Endothelial cell of umbilical vein (primary cell): ENCODE results near the gene NT5DC4.

Experiments
- EZH2 ChIP-seq: IDR thresholded peaks from 2 replicates; pipeline ENCODE4 v1.6.1; 2012; ENCODE audit warnings: borderline replicate concordance, low read depth, mild to moderate bottlenecking, moderate library complexity, low read length, inconsistent platforms; ENCODE audit not compliant: severe bottlenecking
- JUN ChIP-seq: IDR thresholded peaks from 2 replicates; pipeline ENCODE4 v1.6.1; 2011; ENCODE audit warnings: borderline replicate concordance, low read depth; ENCODE audit not compliant: insufficient read length, insufficient read depth
- MYC ChIP-seq: IDR thresholded peaks from one replicate; pipeline ENCODE4 v1.6.1; 2011; ENCODE audit warnings: mild to moderate bottlenecking, low read depth, low read length
- POLR2A ChIP-seq: IDR thresholded peaks from 2 replicates; pipeline ENCODE4 v1.6.1; 2012; ENCODE audit warnings: low read depth, mild to moderate bottlenecking, control low read depth, low read length
- POLR2AphosphoS5 ChIP-seq: IDR thresholded peaks from 2 replicates; pipeline ENCODE4 v1.6.1; 2012; ENCODE audit warnings: low read depth, mild to moderate bottlenecking, control low read depth, low read length, moderate library complexity; ENCODE audit not compliant: insufficient read depth
- TF ChIP-seq, protein P1 (sequence below), 2 donors: IDR thresholded peaks; 1 replicate in 1 of 2; 2 replicates in 1 of 2; pipeline ENCODE4 v1.5.1; 2011; ENCODE audit warnings: low read length in 2 of 2, mild to moderate bottlenecking in 2 of 2, moderate library complexity in 2 of 2, control low read depth in 1 of 2, inconsistent platforms in 1 of 2, low read depth in 1 of 2; ENCODE audit not compliant: insufficient read depth in 1 of 2; ENCODE audit errors: extremely low read depth in 1 of 2
- TF ChIP-seq, protein P2 (sequence below): IDR thresholded peaks from 2 replicates; pipeline ENCODE4 v1.6.1; 2011; ENCODE audit not compliant: insufficient read depth, insufficient read length

DNA sequence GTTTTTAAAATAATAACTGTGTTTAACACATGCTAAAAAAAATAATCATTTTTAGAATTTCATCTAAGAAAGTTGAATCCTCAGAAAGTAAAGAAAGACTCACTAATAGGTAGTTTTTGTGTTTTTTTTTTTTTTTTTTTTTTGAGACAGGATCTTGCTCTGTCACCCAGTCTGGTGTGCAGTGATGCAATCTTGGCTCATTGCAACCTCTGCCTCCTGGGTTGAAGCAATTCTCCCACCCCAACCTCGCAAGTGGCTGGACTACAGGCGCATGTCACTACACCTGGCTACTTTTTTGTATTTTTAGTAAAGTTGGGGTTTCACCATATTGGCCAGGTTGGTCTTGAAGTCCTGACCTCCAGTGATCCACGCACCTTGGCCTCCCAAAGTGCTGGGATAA is 36.4 kb downstream of the NT5DC4 start:
- TF ChIP-seq, protein P1, sequence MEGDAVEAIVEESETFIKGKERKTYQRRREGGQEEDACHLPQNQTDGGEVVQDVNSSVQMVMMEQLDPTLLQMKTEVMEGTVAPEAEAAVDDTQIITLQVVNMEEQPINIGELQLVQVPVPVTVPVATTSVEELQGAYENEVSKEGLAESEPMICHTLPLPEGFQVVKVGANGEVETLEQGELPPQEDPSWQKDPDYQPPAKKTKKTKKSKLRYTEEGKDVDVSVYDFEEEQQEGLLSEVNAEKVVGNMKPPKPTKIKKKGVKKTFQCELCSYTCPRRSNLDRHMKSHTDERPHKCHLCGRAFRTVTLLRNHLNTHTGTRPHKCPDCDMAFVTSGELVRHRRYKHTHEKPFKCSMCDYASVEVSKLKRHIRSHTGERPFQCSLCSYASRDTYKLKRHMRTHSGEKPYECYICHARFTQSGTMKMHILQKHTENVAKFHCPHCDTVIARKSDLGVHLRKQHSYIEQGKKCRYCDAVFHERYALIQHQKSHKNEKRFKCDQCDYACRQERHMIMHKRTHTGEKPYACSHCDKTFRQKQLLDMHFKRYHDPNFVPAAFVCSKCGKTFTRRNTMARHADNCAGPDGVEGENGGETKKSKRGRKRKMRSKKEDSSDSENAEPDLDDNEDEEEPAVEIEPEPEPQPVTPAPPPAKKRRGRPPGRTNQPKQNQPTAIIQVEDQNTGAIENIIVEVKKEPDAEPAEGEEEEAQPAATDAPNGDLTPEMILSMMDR (IDR thresholded peaks at IDR 0.05; ENCODE audit: extremely low read depth in 1 of 2, insufficient read depth in 1 of 2, low read depth in 1 of 2, low read length in 2 of 2): no peak
- TF ChIP-seq POLR2A (no peak), POLR2AphosphoS5 (no peak), MYC (no peak), JUN (no peak), EZH2 (no peak)
- TF ChIP-seq, protein P2, sequence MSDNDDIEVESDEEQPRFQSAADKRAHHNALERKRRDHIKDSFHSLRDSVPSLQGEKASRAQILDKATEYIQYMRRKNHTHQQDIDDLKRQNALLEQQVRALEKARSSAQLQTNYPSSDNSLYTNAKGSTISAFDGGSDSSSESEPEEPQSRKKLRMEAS: no peak
